ENCODE data around the gene CNP. TPM values are rescaled to one million over a fixed set of nuclear protein-coding genes. Genes with fewer than 3 reads are reported as not detected.

CNP gene
- 87.6 and 96.4 TPM in 2 replicates for total RNA-seq

DNA sequence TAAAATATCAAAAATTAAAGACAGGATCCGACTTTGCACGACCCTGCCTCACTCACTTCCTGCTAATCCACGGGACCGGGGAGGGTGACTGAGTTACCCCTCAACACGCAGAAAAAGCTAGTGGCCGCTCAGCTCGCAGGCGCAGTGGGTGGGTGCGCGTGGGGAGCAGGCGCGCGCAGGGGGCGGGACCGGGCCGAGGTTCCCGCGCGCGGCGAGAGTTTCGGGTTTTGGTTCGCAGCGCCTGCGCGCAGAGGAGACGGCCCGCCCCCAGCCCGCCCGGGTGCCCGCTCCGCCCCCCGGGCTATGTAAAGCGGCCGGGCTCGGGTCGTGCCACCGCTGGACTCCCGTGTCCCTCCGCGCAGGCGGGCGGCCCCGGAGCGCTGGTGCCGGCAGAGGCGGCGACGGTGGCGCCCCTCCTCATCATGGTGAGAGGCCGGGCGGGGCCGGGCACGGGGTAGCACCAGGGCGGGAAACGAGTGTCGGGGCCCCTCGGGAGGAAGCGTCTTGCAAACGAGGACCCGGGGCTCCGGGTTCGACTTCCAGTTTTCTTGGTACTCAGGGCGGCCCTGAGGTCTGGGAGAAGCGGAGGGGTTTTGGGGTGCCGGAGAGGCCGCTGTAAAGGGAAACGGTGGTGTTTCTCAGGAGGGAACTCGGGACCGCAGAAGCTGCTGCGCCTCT is at the start of gene CNP:
Gene CNP, plus strand, starts transcription at position 333 of the 678 bp plus-strand sequence. Its CDS starts 90 bp downstream, at position 423.
- H3K27me3 ChIP-seq (ENCODE audit: insufficient read depth, low read length), result no peaks in the 10 kb centered on the region
- H2AFZ ChIP-seq (ENCODE audit: low read length), result peak within 1 kb of the TSS; percentile 69
- peaks cover 22% of the 10 kb centered on the region for H4K20me1 ChIP-seq (ENCODE audit: insufficient read depth, low read length)
- H3K27ac ChIP-seq (ENCODE audit: low read depth, low read length), result peak within 1 kb of the TSS; percentile 75
- peaks cover 45% of the 10 kb centered on the region for H3K79me2 ChIP-seq (ENCODE audit: insufficient read depth, low read length)
- peak within 1 kb of the TSS; percentile 88 for H3K4me3 ChIP-seq (ENCODE audit: insufficient read depth, low read length)
- H3K4me1 ChIP-seq (ENCODE audit: insufficient read depth, low read length), result peaks cover 32% of the 10 kb centered on the region
- no peaks in the 10 kb centered on the region for H3K9me3 ChIP-seq (ENCODE audit: low read depth, low read length)
- peak; percentile 99 for DNase-seq (ENCODE audit: insufficient read length, low spot score, missing footprints)
- peak within 1 kb of the TSS; percentile 95 for H3K4me2 ChIP-seq (ENCODE audit: insufficient read depth, low read length)
- H3K36me3 ChIP-seq (ENCODE audit: insufficient read depth, low read length), result peaks cover 32% of the 10 kb centered on the region
- no peak for TF ChIP-seq CTCF (IDR thresholded peaks at IDR 0.05; ENCODE audit: extremely low read depth, low read depth, low read length)

DNA sequence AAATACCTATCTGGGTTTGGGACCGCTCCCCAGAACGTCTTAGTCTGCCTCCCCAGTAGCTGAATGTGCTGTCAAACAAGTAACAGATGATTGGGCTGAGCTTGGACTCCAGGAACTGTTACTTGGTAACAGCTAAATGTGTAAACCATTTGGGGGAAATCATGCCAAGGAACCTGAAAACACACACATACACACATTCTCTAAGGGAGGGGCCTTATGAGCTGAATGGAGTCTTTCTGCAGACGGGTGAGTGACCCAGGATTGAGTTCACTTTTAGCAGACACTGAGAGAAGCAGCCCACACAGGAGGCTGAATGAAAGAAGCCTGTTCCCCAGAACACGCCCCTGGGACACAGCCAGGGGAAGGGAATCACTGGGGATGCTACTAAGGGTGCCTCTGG is 49.4 kb upstream of the CNP start:
- Histone ChIP-seq H4K20me1 (ENCODE audit: insufficient read depth, low read length) (peaks cover 53% of the 10 kb centered on the region), H3K79me2 (ENCODE audit: insufficient read depth, low read length) (peaks cover 65% of the 10 kb centered on the region), H3K4me3 (ENCODE audit: insufficient read depth, low read length) (peak overlapping the region; percentile 100), H3K4me2 (ENCODE audit: insufficient read depth, low read length) (peak overlapping the region; percentile 98), H3K36me3 (ENCODE audit: insufficient read depth, low read length) (peaks cover 22% of the 10 kb centered on the region), H3K4me1 (ENCODE audit: insufficient read depth, low read length) (peaks cover 55% of the 10 kb centered on the region), H3K27ac (ENCODE audit: low read depth, low read length) (peak overlapping the region; percentile 81), H3K9me3 (ENCODE audit: low read depth, low read length) (no peaks in the 10 kb centered on the region), H2AFZ (ENCODE audit: low read length) (no peak overlapping the region), H3K27me3 (ENCODE audit: insufficient read depth, low read length) (no peaks in the 10 kb centered on the region)
- no peak for TF ChIP-seq CTCF (IDR thresholded peaks at IDR 0.05; ENCODE audit: extremely low read depth, low read depth, low read length)
- DNase-seq (ENCODE audit: insufficient read length, low spot score, missing footprints), result peak; percentile 90

- TF ChIP-seq CTCF (IDR thresholded peaks at IDR 0.05; ENCODE audit: extremely low read depth, low read depth, low read length), result no peak
- Histone ChIP-seq H3K27me3 (ENCODE audit: insufficient read depth, low read length) (no peaks in the 10 kb centered on the region), H3K27ac (ENCODE audit: low read depth, low read length) (peak overlapping the region; percentile 81), H2AFZ (ENCODE audit: low read length) (peak overlapping the region; percentile 91), H3K4me2 (ENCODE audit: insufficient read depth, low read length) (peak overlapping the region; percentile 98), H3K36me3 (ENCODE audit: insufficient read depth, low read length) (peaks cover 16% of the 10 kb centered on the region), H3K4me1 (ENCODE audit: insufficient read depth, low read length) (peaks cover 49% of the 10 kb centered on the region), H3K79me2 (ENCODE audit: insufficient read depth, low read length) (peaks cover 59% of the 10 kb centered on the region), H3K4me3 (ENCODE audit: insufficient read depth, low read length) (peak overlapping the region; percentile 100), H4K20me1 (ENCODE audit: insufficient read depth, low read length) (peaks cover 53% of the 10 kb centered on the region), H3K9me3 (ENCODE audit: low read depth, low read length) (no peaks in the 10 kb centered on the region)
- DNase-seq (ENCODE audit: insufficient read length, low spot score, missing footprints), result no peak
Measured at GRCh38 chr17:41917679-41918313, 48.8 kb upstream of the CNP start.

Measured in osteoblast (primary cell).